CD4-positive, alpha-beta T cell treated with Interferon gamma for 1 hour (primary cell): ENCODE measurements around the gene TIMP2.
"Not testable (repeated sequence)": the region's sequence is repeated elsewhere in the genome, so short reads cannot be mapped to it uniquely, and the experiment has no call there.

Experiments
- DNase-seq: peaks from one replicate; pipeline ENCODE4 v3.0.0-alpha.2; 2020

The TIMP2 gene

DNA sequence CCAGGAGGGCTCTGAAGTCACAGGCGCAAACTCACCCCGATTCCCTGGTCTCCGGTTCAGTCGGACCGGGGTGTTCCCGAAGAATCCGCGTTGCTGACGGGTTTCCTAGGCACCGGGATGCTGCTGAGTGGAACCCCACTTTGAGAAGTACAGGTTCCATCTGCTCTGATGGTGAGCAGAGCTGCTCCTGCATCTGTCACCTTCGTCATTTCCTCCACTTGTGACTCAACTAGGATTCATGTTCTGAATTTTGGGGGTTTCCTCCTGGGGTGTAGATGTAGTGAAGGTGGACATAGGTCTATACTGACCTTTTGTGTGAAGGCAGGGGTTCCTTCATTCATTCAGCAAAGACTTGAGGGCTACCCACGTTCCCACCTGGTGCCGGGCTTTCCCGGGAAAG lies 29.5 kb upstream of the TIMP2 start:
- no peak for DNase-seq

DNA sequence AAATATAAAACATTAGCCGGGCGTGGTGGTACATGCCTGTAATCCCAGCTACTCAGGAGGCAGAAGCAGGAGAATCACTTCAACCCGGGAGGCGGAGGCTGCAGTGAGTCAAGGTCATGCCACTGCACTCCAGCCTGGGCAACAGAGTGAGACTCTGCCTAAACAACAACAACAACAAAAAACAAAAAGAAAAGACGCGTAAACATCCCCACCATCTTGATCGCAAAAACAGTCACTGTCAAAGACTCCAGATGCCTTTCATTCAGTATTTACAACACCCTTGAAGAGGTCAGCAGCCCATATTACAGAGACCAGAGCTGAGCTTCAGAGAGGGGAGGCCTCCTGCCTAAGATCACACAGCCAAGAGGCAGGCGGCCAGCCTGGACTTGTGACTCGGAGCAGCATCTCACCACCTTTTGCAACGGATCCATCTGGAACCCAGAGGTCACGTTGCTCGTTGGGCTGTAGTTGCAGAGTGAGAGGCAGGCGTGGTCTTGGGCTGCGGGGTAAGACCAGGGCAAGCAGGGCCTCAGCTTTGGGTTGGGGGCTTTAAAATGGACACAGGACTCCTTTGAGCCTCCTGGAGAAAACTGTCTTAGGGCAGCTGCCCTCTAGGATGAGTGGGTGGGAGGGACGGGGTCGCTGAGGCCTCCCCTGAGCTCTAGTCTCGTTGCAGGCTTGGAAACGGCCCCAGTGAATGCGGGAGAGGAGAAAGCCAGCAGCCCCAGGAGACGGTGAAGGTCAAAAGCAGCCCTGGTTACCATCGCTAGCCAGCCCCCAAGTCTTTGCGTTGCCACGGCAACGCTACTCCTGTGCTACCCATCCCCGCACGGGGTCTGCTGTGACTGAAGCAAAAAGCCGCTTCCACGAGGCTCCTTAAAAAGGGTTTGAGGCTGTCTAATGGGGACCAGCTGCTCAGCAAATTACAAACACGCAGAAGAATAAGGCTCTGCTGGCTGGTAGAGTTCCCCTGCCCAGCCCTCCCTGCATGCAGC lies 28.5 kb upstream of the TIMP2 start:
- no peak for DNase-seq

DNA sequence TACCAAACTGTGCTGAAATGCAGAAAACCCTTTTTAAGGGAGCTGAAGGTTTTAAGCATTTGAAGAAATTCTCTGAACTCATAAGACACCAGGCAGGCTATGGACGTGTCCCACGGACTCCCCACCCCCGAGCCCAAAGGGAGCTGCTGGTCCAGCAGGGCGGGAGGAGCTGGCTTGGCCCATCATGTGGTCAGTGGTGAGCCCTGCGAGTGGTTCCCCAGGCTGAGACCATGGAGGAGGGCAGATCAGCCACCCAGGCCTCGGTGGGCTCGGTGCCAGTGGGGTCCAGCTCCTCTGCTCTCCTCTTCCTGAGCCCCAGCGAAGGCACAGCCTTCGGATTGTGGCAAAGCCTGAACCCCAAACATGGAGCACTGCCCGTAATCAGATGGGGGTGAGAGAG lies 27.5 kb upstream of the TIMP2 start:
- no peak for DNase-seq

DNA sequence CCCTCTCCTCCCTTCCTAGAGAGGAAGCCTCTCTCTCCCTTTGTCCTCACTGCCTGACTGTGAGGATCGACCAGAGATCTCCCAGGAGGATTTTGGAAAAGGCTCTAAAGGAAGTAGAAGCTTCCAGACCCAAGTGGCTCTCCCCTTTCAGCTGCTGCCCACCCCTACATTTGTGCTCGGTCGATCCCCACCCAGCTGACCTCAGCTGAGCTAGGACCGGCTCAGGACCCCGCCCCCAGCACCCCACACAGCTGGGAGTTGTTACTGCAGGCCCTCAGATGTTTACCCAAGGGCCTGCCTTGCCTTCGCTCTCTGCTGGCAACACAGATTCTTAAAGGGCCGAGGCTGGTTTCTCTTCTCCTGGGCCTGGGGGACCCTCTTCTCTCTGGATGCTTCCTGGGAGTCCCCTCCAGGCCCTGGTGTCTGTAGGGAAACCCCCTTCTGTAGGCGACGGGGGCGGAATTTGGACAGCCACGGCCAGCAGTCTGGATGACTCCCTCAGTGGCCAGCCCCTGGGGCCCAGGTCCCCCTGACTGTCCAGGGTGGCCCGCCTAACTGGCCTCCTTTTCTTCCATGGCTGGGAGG lies 26.9 kb upstream of the TIMP2 start:
- DNase-seq = no peak

DNA sequence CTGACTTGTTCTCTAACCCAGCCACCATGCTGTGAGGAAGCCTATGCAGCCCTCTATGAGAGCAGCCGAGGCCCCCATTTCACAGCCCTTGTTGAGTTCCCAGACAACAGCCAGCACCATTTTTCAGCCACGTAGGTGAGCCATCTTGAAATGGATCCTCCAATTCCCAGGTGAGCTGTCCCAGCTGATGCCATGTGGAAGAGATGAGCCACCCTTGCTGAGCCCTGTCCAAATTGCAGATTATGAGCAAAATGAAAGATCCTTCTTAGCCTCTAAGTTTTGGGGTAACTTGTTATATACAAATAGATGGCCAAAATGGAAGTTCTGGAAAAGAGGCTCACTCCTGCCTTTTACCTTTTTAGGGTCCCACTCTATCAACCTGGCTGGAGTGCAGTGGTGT lies 25.7 kb upstream of the TIMP2 start:
- no peak for DNase-seq

DNA sequence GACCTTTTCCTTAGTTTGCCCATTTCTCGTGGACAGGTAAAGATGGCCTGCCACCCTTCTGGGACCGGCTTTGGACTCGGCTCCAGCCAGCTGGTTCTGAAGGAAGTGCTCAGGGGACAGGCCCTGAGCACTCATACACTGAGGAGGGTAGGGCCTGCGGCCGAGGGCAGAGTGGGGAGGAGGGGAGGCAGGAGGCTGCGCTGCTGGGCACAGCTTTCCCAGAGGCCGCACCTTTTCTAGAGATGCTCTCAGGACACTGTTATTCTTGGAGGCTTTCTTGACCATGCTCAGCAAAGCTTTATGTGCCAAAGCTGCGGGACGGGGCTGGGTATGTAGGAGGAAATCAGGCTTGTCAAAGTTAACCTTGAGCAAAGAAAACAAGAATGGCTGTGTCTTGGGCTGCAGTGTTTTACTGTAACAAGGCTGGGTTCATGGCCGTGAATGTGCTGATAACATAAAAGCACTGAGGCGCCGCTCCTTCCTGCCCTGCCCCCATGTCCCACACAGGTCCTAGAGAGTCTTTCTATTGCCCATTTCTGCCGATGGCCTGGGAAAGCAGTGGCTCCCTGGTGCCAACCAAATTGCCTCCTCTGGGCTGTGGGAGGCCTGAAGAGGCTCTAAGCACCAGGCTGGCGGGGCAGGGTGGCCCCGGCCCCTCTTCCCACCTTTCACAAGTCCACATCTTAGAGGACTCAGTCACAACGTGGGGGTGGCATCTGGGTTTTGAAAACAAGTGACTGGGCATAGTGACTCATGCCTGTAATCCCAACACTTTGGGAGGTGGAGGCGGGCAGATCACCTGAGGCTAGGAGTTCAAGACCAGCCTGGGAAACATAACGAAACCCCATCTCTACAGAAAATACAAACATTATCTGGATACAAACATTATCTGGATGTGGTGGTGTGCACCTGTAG lies 22.3 kb upstream of the TIMP2 start:
- DNase-seq = no peak

DNA sequence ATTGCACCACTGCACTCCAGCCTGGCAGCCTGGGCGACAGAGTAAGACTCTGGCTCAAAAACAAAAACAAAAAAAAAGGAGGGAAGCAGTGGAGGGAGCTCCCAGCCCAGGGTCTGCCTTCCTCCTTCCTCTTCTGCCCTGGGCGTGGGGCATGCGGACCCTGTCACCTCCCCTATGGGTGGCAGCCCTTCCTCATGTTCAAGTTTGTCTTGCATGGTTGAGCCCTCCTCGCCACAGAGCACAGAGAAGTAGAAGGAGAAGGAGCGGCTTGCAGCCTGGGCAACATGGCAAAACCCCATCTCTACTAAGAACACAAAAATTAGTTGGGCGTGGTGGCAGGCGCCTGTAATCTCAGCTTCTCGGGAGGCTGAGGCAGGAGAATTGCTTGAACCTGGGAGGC lies 21.4 kb upstream of the TIMP2 start:
- peak; percentile 3 for DNase-seq

DNA sequence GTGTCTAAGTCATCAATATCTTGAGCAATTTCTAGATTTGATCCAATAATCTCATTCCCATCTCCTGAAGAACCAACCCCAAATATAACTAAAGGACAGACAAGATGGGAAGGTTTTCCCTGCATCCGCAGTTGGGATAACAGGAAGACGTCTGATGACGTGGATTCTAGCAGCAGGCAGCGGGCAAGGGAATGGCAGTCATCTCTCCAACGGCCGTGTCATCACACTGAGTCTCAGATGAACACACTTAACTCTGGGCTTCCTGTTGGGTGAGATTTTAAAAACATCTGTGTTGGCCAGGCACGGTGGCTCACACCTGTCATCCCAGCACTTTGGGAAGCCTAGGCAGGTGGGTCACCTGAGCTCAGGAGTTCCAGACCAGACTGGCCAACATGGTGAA lies 20.9 kb upstream of the TIMP2 start:
- DNase-seq = no peak

DNA sequence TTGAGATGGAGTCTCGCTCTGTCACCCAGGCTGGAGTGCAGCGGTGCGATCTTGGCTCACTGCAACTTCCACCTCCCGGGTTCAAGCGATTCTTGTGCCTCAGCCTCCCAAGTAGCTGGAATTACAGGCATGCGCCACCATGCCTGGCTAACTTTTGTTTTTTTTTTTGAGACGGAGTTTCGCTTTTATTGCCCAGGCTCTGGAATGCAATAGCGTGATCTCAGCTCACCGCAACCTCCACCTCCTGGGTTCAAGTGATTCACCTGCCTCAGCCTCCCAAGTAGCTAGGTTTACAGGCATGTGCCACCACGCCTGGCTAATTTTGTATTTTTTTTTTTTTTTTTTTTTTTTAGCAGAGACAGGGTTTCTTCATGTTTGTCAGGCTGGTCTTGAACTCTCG lies 20.3 kb upstream of the TIMP2 start:
- DNase-seq = not testable (repeated sequence)

DNA sequence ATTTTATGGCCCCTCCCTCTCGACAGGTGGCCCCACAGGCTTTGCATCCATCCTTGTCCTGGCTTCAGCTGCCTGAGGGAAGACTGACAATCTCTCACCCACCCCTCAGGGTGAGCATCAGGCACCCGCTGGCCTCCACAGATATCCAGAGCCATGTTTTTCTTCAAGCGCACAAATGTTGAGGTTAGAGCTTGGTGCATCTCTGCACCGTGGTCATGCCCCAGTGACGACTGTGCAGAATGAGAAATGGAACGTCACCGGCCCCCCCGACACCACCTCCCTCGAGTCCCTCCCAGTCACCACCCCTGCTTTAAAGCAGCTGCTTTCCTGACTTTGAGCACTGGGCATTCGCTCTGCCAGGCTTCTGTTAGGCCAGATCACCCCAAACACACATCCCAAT lies 19.8 kb upstream of the TIMP2 start:
- no peak for DNase-seq

DNA sequence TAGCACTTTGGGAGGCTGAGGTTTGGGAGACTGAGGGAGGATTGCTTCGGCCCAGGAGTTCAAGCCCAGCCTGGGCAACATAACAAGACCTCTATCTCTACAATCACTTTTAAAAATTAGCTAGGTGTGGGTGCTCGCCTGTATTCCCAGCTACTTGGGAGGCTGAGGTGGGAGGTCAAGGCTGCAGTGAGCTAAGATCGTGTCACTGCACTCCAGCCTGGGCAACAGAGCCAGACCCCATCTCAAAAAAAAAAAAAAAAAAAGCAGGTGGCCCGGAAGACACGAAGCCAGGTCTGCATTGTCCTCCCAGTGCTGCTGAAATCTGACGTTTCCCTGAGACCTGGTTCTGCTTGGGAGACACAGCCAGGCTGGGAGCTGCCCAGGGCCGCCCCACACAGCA lies 18.8 kb upstream of the TIMP2 start:
- no peak for DNase-seq

DNA sequence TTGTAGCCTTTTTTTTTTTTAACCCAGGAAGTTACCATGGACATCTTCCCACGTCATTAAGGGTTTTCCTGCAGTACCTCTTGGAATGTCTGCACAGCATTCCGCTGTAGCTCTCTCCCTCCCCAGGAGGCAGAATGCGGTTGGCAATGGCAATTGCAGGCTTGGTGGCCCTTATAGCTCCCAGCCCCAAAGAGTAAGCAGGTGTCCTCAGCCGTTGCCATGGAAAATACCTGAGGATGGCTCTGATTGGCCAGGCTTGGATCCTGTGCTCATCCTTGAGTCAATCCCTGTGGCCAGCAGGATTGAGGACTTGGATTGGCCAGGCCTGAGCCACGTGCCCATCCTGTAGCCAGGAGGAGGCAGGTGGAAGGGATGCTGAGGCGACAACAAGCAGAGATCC lies 15.5 kb upstream of the TIMP2 start:
- DNase-seq = no peak

DNA sequence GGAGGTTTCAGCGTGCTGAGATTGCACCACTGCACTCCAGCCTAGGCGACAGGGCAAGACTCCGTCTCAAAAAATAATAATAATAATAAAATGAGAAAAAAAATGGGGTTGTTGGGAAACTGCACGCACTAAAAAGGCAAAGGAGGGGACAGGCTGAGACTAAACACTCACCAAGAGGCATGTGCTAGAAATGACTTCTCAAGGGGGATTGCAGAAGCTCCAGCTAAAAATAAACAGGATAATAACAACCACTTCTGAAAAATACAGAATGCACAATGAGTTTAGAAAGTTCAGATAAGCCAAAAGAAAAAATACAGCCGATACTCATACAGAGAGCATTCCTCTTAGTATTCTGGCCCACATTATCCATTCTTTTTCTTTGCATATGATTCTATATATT lies 15.1 kb upstream of the TIMP2 start:
- DNase-seq = no peak

DNA sequence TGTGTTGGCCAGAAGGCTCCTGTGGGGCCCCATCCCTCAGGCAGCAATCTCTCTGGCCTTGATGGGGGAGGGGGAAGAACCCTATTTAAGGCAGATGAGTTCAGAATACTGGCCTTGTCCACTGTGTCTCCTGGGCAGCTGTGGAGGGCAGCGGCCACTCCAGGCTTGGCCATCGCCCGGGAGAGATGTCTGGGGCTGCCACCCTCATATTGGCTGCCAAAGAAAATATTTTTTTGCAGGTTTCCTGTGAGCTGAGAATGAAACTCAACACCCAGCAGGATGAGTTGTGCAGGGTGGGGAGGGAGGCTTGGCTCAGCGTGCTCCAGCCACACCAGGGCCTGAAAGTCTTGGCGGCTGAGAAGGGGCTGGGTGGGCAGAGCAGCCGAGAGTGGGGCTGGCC lies 14.4 kb upstream of the TIMP2 start:
- DNase-seq = no peak

DNA sequence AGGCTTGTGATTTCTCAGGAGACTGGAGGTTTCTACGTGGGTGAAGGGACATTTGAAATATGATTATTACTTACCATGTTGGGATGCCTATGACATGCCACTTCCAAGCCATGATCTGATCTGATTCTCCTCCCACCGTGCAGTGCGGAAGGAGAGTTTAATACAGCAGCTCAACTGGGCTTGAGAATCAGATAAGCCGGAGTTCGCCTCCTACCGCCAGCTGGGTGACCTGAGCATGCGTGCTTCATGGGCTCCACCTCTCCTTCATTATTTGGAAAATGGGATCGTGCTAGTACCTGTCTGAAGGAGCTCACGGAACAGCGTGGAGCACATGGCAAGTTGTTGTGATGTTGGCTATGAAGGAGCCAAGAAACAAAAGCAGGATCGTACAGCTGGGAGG lies 12.4 kb upstream of the TIMP2 start:
- DNase-seq = no peak

DNA sequence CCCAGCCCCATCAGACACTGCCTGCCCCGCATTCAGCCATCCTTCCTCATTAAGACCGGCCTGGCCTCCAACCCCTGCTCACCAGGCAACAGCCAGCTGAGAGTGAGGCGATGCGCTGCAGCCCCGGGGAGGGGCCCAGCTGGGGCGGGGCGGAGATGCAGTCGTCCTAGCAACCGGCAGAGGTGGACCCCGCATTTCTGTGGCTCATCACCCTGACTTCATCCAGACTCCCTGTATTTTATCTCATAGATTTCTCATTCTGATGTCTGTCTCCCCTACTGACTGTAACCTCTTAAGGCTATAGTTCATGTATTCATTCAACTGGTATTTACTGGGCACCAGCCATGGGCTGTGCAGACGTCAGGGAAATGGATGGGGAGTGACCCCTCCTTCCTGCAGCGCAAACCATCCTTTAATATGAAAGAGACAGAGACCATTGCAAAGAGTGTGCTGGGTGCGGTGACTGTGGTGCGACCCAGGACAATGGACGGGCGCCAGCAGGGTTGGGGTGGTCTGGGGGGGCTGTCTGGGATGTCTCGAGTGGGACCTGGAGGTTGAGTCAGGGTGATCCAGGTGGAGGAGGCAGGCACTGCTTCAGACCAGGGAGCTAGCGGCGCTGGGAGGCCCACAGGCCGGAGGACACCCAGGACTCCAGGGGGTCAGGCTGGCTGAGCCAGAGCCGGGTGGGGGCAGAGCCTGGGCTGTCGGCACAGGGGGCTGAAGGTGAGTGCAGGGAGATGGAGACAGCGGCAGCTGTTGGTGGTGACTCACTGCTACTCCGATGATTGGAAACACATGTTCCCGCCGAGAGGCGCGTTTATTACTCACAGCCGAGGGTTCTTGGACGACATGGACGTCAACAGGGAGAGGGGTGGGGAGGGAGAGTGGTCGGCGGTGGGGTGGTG lies 10.5 kb upstream of the TIMP2 start:
- no peak for DNase-seq

DNA sequence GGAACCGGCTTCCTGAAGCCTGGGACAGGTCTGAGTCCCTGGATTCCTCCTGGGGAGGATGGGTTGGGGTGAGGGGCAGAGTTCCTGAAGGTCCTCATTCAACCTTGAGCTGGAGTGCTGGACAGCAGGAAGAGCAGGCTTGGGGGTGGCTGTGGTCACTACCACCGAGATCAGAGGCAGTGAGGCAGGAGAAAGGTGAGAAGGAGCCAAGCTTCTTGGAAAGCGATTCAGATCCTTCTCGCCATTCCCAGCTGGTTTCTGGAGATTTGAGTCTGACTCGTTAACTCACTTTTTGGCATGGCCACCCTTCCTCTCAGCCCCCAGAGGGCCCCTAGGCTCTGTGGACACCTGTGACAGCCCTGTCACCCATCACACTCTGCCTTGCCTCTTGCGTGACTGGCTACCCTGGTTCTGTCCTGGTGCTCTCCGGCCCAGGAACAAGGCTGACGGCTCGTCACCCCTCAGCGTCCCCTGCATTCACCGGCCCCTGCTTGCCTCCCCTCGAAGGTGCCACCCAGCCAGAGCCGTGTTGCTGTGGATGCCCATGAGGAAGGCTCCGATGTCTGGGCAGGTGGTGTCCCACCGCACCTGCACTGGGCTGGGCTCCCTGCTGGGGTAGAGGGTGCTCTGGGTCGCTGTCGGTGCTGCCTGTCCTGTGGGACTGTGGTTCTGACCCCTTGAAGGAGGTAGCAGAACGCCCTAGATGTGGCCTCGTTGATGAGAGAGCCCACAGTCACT lies 9.7 kb upstream of the TIMP2 start:
- no peak for DNase-seq

DNA sequence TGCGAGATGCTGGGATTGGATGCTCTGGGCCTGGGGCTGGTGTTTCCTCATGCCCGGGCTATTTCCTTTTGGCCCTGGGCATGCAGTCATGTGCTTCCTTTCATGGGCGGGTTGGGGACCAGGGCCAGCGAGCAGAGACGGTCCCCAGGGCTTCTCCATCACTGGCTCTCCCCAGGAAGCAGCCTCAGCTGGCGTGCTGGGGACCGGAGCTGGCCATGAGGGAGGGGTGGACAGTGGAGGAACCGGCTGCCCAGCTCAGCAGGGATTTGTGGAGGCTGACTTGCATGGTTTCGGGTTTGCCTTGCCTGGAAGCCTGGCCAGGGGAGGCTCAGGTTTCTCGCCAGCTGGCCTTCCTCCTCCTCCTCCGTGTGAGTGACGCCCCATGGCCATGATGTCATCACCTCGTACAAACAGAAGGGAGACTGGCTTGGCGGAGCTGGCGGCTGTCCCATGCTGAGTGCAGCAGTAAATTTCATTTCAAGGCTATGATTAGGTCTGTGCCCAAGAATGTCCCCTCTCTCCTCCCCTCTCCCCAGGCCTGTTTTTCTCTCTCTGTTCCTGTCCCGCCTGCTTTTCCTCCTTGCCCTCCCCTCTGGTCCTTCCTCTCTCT lies 8.9 kb upstream of the TIMP2 start:
- DNase-seq = peak; percentile 13

DNA sequence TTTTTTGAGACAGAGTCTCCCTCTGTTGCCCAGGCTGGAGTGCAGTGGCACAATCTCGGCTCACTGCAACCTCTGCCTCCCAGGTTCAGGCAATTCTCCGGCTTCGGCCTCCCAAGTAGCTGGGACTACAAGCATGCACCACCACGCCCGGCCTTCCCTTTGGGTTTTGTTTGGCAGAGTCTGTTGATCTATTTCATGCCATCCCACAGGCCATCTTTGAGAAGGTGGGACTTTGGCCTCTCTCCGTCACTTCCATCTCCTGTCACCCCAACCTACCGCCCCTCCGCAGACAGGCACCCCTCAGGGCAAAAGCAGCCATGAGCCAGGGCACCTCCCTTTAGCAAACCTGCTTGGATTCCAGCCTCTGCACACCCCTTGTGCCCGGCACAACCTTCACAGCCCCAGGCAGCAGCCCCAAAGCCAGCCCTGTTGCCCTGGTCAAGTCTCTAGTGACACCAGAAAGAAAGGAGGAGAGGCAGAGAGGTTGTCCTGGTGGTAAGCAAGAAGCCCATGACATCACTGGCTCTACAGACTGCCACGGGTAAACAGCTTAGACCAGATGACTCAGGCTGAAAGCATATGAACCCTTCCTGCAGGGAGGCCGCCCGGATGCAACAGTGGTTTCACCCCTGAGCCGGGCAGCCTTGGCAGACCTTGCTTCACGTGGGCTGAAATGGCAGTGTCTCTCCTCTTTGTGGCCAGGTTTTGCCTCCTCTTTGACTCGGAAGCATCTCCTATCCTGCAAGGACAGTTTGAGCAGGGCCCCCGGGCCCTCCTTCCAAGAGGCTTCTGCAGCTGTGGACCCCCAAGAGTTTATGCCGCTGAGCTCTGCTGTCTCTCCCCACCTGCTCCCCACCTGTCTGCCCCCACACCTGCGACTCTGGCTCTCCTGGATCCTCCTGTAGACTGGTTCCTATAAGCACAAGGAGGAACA lies 8.1 kb upstream of the TIMP2 start:
- DNase-seq = peak; percentile 42
